Activated T-cell treated with anti-CD3 and anti-CD28 coated beads for 24 hours (primary cell): ENCODE measurements around the gene UBE2D3.
"Not testable (repeated sequence)": the region's sequence is repeated elsewhere in the genome, so short reads cannot be mapped to it uniquely, and the experiment has no call there.

Source experiments
- DNase-seq: peaks from one replicate; pipeline ENCODE4 v3.0.0-alpha.2; 2020; ENCODE audit warnings: low read depth

UBE2D3 gene

GRCh38 chr4:102829803-102830202, 2.5 kb upstream of the UBE2D3 start:
- DNase-seq, result no peak

GRCh38 chr4:102828497-102828808, 1.1 kb upstream of the UBE2D3 start:
- no peak for DNase-seq

GRCh38 chr4:102827674-102828496, 534 bp upstream of the UBE2D3 start:
- peak; percentile 97 for DNase-seq

- DNase-seq, result no peak
Measured at GRCh38 chr4:102826105-102826889, 1.1 kb downstream of the UBE2D3 start.

GRCh38 chr4:102825261-102826091, 1.9 kb downstream of the UBE2D3 start:
- DNase-seq, result peak; percentile 28

- no peak for DNase-seq
Measured at GRCh38 chr4:102824398-102824797, 3.0 kb downstream of the UBE2D3 start.

GRCh38 chr4:102823897-102824296, 3.5 kb downstream of the UBE2D3 start:
- no peak for DNase-seq

- no peak for DNase-seq
Measured at GRCh38 chr4:102823464-102823863, 3.9 kb downstream of the UBE2D3 start.

- DNase-seq, result no peak
Measured at GRCh38 chr4:102819588-102820365, 7.6 kb downstream of the UBE2D3 start.

GRCh38 chr4:102819100-102819499, 8.3 kb downstream of the UBE2D3 start:
- not testable (repeated sequence) for DNase-seq

GRCh38 chr4:102817613-102818268, 9.6 kb downstream of the UBE2D3 start:
- DNase-seq, result no peak

GRCh38 chr4:102817021-102817605, 10.2 kb downstream of the UBE2D3 start:
- DNase-seq, result no peak

- DNase-seq, result no peak
Measured at GRCh38 chr4:102815981-102816380, 11.4 kb downstream of the UBE2D3 start.

- no peak for DNase-seq
Measured at GRCh38 chr4:102809691-102810090, 17.7 kb downstream of the UBE2D3 start.

GRCh38 chr4:102809190-102809589, 18.2 kb downstream of the UBE2D3 start:
- DNase-seq, result no peak

GRCh38 chr4:102808009-102808408, 19.3 kb downstream of the UBE2D3 start:
- DNase-seq, result no peak

- no peak for DNase-seq
Measured at GRCh38 chr4:102807345-102807744, 20.0 kb downstream of the UBE2D3 start.

GRCh38 chr4:102799816-102800215, 27.5 kb downstream of the UBE2D3 start:
- DNase-seq, result no peak

GRCh38 chr4:102794999-102795398, 32.4 kb downstream of the UBE2D3 start:
- DNase-seq, result no peak

- DNase-seq, result no peak
Measured at GRCh38 chr4:102792361-102792936, 34.9 kb downstream of the UBE2D3 start.
